ENCODE data around the gene TGFBI. TPM values are rescaled to one million over a fixed set of nuclear protein-coding genes. Genes with fewer than 3 reads are reported as not detected.

The TGFBI gene
- total RNA-seq, 1 donor from 2014 or later: 204 TPM

- H3K9me3 ChIP-seq (ENCODE audit: control insufficient read depth in 3 of 3, low read length in 3 of 3): no peaks in the 10 kb centered on the region
- no peaks in the 10 kb centered on the region for H3K27me3 ChIP-seq (ENCODE audit: control insufficient read depth in 3 of 3, insufficient read depth in 3 of 3, low read length in 3 of 3)
- no peak overlapping the region for H3K4me3 ChIP-seq (ENCODE audit: low read length in 3 of 3)
- peaks cover 0 to 5% (median 0%) of the 10 kb centered on the region in 3 donors for H3K4me1 ChIP-seq (ENCODE audit: control insufficient read depth in 3 of 3, insufficient read depth in 3 of 3, low read length in 3 of 3)
- H3K9ac ChIP-seq (ENCODE audit: low read depth in 1 of 3, low read length in 3 of 3): no peak overlapping the region
- no peak overlapping the region for H3K27ac ChIP-seq (ENCODE audit: low read depth, low read length)
- H3K36me3 ChIP-seq (ENCODE audit: control insufficient read depth in 3 of 3, insufficient read depth in 3 of 3, low read length in 3 of 3): no peaks in the 10 kb centered on the region
These were observed 80.0 kb downstream of the TGFBI start for GRCh38 chr5:136108766-136109165.

GRCh38 chr5:136109453-136110135 is 80.8 kb downstream of the TGFBI start:
- H3K36me3 ChIP-seq (ENCODE audit: control insufficient read depth in 3 of 3, insufficient read depth in 3 of 3, low read length in 3 of 3): no peaks in the 10 kb centered on the region
- H3K27me3 ChIP-seq (ENCODE audit: control insufficient read depth in 3 of 3, insufficient read depth in 3 of 3, low read length in 3 of 3): no peaks in the 10 kb centered on the region
- H3K4me3 ChIP-seq (ENCODE audit: low read length in 3 of 3): no peak overlapping the region
- no peaks in the 10 kb centered on the region for H3K9me3 ChIP-seq (ENCODE audit: control insufficient read depth in 3 of 3, low read length in 3 of 3)
- no peak overlapping the region for H3K27ac ChIP-seq (ENCODE audit: low read depth, low read length)
- H3K9ac ChIP-seq (ENCODE audit: low read depth in 1 of 3, low read length in 3 of 3): no peak overlapping the region
- peaks cover 0 to 2% (median 0%) of the 10 kb centered on the region in 3 donors for H3K4me1 ChIP-seq (ENCODE audit: control insufficient read depth in 3 of 3, insufficient read depth in 3 of 3, low read length in 3 of 3)

Small RNA genes within 50 kb of the gene (small RNA-seq; reads per million reads assigned to genes)
- 0.44 reads per million, percentile 55 among the genes with 10 or more reads in this experiment for gene VTRNA2-1

Other genes with a start within 250 kb of the TGFBI start
- gene SLC25A48, start 194.3 kb upstream of the TGFBI start, total RNA-seq: 0.52 TPM
- gene IL9, start 133.1 kb upstream of the TGFBI start, total RNA-seq: not detected
- gene LECT2, start 74.0 kb upstream of the TGFBI start, total RNA-seq: not detected
- 48.5 TPM for gene SMAD5, start 103.9 kb downstream of the TGFBI start, total RNA-seq
- under 0.01 TPM for gene SMIM32, start 164.2 kb downstream of the TGFBI start, total RNA-seq